ENCODE data around the gene CEACAM21.

CEACAM21 gene

DNA sequence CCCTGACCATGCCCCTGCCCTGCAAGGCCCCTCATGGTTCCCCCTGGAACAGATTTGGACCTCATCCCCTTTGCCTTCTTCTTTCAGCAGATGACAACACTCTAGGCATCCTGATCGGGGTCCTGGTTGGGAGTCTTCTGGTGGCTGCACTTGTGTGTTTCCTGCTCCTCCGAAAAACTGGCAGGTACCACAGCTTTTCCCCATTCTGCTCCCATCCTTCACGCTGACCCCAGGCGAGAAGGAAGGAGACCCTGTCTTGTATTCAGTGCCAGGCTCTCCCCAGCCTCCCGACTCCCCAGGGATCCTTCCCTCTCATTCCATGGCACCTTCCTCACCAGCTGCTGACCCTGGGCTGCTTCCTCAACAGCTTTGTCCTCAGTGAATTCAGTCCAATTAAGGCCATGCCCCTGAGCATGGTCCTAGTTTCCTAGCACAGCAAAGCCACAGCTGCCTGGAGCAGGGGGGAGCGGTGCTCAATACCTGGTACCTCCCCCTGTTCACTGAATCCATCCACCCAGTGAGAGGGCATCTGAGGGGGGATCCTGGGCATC, 8.4 kb downstream of the CEACAM21 start:
- no peak for DNase-seq (ENCODE audit: low read depth in 3 of 3)

DNA sequence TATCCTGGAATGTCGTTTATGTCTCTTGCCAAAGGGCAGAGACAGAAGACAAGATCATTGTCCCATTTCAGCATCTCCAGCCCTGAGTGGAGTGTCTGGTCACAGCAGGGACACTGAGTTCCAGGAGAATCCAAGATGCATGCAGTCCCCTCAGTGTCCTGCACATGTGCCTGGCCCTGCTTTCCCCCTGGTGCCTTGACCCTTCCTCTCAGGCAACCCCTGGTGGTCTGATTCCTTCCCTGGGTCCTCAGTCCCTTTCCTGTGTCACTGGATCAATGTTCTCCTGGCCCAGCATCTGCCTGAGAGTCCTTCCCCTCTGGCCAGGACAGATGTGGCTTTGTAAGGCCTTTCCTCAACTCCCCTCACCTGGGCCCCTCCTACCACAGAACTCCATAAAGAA, 9.0 kb downstream of the CEACAM21 start:
- no peak for DNase-seq (ENCODE audit: low read depth in 3 of 3)

DNA sequence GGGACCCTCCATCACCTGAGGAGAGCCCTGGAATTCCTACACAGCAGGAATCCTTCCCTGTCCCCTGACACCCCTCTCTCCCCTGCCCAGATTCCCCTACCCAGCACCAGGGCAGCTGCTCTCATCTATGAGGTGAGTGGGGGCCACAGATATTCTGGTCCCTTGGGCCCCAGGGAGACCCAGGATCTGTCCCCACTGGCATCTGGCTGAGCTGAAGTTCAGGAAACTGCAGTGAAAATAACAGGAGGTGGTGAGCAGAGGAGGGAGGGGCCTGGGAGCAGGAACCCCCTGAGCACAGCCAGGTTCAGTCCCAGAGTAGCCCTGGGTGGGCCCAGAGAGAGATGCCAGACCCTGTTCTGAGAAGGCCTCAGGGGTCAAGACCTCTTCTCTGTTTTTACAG, 10.1 kb downstream of the CEACAM21 start:
- no peak for DNase-seq (ENCODE audit: low read depth in 3 of 3)

DNA sequence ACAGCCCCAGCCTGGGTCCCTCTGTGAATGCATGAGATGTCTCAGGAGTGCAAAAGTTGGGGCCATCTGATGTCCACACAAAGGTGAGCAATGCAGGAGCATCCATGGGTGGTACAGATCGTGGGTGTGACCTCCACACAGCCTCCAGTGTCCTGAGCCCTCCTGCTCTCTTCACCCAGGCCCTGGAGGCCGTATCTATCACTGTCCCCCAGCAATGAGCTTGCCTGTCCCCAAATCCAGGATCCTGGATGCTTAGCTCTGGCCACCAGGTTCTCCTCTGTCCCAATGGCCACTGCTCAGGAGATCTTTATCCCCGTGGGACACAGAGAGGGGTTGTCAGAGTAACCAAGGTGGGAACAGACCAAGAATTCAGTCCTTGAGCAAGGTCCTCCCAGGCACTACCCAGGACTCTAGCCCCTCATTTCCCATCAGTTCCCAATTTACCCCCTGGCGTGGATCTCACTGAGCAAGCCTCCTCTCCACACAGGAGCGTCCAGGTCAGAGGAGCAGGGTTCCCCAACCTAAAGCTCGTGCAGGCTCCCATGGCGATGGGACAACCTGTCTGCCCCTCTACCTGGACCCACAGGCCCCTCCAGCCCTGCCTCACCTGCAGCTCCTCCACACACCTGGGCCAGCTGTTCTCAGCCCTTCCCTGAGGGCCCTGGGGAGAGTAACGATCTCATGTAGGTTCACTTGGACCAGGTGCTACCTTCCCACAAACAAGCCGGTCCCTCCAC, 11.3 kb downstream of the CEACAM21 start:
- no peak for DNase-seq (ENCODE audit: low read depth in 3 of 3)

DNA sequence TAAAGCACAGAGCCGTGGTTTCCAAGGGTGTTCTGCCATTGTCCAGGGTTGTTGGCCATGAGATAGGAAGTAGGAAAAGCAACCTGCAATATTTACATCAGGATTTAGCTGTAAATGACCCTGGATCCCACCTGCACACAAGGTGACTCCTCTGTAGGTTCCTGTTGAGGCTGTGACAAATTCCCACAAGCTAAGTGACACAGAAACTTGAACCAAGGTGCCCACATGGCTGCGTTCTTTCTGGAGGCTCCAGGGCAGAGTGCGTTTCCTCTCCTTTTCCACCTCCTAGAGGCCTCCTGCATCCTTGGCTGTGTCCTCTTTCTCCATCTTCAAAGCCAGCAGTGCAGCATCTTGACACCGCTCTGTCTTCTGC, 11.9 kb downstream of the CEACAM21 start:
- DNase-seq (ENCODE audit: low read depth in 3 of 3) = no peak

DNA sequence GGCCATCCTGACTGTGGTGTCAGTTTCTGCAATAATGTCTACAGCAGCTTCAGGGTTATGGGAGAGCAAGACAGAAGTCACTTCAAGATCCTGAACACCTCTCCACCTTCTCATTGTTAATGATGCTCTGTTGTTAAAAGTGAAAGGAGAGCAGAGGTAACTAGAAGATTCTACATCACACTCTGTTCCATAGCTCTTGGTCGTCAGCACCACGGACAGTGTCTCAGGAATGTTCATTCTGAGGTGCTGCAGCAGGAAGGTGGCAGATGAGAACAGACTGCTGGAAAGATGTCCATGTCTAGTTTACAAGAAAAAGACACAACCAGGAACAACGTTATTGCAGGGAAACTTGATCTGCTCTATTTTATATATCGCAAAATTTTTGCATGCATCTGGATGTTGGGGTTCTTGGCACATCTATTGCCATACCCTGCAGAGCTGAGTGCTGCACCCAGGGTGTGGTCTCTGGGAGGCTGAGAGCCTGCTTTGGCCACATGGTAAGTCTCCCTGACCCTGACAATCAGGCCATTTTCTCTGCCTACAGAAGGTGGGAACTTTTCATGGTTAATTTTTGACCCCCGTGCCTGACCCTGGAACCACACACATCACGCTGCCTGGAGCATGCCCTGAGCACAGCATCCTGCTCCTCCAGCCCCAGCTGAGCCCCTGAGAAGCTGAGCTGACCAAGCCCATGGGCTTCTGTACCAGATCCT, 12.7 kb downstream of the CEACAM21 start:
- DNase-seq (ENCODE audit: low read depth in 3 of 3) = no peak

DNA sequence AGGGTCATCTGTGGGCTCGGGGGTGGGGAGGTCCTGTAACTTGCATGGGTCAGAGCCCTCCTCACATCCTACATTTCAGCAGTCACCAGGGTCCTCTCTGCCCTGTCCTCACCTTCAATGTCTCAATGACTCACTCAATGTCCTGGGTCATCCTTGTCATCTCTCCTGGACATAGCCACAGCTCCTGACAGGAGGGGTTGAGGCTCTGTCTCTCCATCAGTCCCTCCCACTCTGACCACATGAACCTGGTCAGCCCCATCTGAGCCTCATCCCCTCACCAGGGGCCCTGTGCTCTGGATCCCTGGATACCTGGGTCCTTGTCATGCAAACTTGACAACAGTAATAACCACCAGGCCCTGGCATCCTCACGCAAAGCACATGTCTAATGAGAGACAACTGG, 13.4 kb downstream of the CEACAM21 start:
- DNase-seq (ENCODE audit: low read depth in 3 of 3) = no peak

DNA sequence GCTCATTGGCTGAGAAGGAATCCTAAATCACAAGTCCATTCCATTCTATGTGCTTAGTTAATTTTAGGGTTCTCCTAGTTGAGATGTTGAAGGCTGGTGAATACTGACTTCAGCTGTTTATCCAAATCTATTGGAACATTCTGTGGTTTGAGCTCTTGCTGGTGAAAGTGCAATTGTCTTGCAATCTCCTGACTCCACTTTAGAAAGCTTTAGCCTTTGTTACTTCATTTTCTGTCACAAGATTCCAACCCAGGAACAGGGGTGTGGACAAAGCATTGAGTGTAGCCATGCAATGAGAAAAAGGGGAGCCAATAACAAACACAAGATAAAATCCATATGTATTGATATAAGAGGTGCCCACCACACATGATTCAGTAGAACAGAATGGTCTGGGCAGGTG, 15.0 kb downstream of the CEACAM21 start:
- DNase-seq (ENCODE audit: low read depth in 3 of 3) = no peak

DNA sequence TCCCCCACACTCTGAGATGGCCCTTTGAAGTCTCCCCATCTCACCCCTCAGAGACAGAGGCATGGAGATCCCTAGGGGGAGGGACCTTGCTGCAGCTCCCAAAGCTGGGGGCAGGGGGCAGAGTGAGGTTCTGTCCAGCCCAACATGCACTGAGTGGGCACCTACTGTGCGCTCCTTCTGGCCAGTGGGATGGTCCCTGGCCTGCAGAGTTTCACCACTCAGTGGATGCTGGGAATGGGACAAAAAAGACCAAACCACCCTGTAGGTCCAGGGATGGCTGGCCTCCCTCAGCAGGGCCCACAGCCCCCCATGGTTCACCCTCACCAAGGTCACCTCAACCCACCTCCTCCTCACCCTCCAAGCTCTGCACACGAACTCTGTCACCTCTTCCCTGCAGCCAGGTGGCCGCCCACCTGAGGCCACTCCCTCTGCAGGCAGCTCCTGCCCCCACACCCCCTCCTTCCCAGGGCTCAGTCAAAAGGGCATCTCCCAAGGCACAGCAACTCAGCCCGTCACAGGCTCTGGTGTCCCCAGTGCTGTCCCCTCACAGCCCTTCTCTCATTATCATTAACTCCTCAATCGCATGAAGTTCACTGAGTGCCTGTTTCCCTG, 16.1 kb downstream of the CEACAM21 start:
- DNase-seq (ENCODE audit: low read depth in 3 of 3) = no peak

DNA sequence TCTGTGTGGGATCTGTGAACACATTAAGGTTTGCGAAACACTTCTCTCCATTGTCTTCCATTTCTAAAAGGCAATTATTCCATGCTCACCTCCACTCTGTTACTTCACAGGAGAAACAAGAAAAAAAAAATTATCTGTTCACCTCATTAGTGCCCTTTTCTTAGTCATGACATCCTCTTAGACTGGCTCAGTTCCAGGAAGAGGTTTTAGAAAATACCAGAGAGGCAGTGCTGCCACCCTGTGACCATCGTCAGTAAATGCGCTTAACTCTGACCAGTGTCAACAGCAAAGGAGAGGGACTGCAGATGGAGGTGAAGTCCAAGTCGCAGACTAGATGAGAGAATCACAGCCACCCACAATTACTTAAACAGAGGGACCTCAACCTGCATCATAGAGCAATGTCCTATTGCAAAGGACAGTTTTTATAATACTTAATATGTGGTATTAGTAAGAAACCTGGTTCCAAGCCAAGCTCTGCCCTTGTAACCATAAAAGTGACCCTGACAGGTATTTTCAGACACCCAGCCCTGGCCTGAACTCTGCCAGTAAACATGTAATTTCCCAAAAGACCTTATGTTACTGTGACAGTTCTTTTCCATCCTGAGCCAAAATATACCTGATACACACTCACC, 19.4 kb downstream of the CEACAM21 start:
- DNase-seq (ENCODE audit: low read depth in 3 of 3) = peak; percentile 37 to 56 (median 51)

DNA sequence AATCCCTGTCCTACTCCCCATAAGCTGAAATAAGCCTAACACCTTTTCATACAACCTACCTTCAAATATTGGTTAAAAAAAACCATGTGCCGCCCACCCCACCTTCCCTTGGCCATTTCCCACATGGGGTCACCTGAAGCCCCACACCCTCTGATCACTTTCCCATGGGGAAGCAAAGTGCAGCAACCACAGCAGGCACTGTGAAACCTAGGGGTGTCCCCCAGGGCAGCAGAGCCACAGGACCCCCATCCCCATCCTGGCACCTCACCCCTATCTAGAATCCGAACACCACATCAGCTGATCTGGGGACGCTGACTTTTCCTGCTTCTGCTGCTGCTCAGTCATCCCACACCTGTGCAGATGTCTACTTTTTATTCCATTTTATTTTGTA, 19.9 kb downstream of the CEACAM21 start:
- DNase-seq (ENCODE audit: low read depth in 3 of 3) = no peak

DNA sequence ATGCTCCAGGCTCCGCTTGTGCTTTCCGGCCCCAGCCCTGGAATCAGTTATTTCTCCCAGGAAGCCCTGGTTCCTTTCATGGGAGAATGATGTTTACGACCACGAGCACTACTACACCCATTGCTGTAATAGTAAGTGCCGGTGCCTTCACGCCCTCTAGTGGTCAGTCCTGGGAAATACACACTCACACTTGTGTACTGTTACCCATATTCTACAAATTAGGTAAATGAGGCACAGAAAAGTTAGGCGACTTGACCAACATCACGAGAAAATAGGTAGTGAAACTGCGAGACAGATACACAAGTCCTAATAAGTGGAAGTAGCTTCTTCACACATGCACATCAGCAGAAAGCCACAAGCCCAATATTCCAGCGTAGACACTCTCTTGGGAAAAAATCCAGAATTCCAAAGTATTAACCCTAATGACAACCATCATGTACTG, 21.7 kb downstream of the CEACAM21 start:
- DNase-seq (ENCODE audit: low read depth in 3 of 3) = peak; percentile 55 to 68 (median 65)

DNA sequence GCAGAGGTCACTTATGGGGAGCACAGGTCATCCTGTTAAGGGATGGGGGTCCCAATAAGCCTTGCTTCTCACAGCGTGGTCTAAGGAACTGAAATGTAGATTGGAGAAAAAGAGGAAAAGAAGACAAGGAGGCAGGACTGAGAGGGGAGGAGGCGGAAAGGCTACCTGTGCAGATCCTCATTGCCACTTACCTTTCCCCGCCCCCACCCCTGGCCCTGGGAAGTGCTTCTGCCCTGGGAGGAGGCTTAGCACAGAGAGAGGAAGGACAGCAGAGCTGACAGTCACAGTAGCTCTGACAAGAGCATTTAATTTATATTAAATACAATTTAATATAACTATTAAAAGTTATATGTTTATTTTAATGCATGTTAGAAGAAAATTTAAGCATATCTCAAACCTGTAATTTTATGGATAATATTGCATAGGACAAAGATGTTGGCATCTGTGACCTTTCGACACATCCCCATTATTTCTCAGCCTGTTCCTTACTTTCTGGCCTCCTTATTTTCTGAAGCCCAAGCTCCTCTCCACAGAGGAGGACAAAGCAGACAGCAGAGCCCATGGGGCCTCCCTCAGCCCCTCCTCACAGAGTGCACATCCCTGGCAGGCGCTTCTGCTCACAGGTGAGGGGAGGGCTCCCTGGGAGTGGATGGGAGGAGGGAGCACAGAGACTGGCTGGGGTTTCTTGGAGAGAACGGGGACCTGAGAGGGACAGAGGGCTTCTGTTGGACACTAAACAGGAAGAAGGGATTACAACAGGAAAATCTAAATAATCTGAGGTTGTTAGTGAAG, 23.4 kb downstream of the CEACAM21 start:
- no peak for DNase-seq (ENCODE audit: low read depth in 3 of 3)

DNA sequence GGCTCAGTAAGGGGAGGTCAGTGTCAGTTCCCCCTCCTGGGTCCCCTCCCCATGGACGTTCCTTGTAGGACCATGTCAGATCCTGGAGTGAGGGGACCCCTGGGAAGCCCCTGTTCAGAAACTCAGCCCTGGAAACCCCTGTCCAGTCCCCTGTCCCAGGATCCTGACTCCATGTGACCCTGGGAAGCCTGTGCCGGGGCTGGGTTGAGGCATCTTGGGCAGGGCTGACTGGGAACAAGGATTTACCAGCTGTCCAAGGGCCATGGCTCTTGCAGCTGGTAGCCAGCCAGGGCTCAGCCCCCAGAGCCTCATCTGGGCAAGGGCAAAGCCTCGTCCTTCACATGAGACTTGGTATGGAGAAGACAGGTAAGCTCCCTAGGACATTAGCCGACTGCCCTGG, 25.8 kb downstream of the CEACAM21 start:
- no peak for DNase-seq (ENCODE audit: low read depth in 3 of 3)

DNA sequence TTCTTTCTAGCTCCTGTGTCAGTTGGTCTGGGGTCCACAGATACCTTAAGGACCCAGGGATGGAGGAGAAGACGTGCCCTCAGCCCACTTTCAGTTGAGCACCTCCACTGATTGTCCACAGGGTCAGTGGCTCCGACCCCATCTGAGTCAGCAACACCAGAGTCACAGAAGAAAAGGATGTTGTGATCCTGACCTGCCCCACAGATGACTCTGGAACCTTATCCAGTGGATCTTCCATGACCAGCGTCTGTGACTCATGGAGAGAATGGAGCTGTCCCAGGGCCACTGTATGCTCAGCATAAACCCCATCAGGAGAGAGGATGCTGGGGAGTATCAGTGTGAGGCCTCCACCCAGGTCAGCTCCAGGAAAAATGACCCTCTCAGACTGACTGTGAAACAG, 28.9 kb downstream of the CEACAM21 start:
- DNase-seq (ENCODE audit: low read depth in 3 of 3) = no peak

DNA sequence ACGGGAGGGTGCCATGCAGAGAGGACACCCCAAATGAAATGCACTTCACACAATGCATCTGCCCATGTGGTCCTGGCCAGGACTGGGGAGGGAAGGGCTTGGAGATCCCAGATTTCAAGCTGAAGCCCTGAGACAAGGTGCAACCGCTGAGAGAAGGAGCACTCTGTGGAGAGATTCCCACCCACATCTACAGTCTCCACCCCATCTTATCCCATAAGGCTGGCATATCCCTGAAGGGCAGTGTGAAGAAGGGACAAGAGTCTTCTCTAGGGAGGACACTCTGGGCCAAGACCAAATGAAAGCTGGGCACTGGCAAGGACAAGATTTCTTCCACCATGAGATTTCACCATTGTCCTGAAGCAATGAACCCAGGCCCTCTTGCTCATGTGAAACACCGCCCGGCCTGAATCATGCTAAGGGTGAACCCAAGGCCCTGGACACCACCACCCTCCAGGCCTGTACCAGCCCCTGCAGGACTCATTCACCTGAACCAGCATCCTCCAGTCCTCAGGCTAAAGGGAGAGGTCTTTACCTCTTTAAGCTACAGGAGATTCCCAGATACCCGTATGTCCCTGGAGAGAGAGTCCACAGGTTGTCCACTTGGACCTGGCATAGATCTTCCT, 30.4 kb downstream of the CEACAM21 start:
- DNase-seq (ENCODE audit: low read depth in 3 of 3) = no peak

DNA sequence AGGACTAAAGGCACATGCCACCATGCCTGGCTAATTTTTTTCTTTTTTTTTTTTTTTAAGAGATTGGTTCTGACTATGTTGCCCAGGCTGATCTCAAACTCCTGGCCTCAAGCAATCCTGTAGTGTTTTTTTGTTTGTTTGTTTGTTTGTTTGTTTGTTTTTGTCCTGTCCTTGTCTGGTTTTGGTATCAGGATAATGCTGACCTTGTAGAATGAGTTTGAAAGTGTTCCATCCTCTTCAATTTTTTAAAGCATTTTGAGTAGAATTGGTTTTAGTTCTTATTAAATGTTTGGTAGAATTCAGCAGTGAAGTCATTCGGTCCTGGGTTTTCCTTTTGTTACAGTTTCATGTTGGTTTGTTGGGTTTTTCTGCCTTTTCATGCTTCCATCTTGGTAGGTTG, 31.7 kb downstream of the CEACAM21 start:
- no peak for DNase-seq (ENCODE audit: low read depth in 3 of 3)

DNA sequence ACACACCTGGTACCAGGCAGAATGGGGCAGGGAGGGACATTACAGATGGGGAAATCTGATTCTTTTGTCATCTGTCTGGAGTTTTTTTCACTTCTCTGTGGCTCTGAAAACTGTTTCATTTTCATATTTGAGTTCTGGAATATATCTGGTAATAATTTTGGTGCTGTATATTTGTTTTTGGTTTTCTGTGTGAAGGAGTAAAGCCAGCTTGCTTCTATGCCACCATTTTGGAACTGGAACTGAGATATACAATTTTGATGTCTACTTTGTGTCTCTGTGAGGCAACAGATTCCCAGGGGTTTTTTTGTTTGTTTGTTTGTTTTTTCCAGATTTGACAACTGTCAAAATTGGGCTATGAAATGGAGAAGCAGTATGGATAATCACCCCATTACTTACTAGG, 34.8 kb downstream of the CEACAM21 start:
- no peak for DNase-seq (ENCODE audit: low read depth in 3 of 3)

DNA sequence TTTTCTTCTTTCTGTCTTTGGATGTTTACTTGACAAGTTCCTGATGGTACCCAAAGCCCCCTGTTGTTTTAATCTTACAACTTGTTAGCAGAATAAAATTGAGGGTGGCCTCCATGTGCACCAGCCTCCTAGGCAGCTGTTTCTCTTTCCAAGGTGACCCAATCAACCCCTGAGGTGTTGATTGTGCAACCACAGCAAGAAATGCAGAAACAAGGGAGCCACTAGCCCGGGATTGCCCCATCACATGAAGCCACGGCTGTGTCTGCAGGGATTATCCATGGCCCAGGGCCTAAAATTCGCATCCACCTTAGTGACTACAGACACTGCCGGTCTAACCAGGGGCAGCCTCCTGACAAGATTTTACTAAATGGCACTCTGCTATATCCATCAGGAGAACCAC, 36.5 kb downstream of the CEACAM21 start:
- DNase-seq (ENCODE audit: low read depth in 3 of 3) = no peak

DNA sequence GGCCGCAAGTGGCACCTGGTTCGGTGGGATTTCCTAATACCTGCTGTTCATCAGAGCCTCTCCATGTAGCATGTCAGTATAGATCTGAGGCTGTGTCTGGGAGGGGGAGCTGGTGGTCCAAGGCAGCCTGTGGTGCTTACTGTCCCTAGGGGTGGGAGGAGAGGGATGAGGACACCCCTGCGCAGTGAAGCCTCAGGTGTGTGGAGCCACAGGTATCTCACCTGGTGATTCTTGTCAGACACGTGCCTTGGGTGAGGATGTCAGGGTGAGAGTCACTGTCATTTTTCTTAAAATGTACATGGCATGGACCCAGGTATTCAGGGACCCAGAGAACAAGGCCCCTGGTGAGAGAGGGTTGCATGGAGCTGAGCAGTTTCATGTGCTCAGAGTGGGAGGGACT, 39.2 kb downstream of the CEACAM21 start:
- DNase-seq (ENCODE audit: low read depth in 3 of 3) = no peak
